ENCODE results near the gene LZTS3. TPM values are rescaled to one million over a fixed set of nuclear protein-coding genes. Genes with fewer than 3 reads are reported as not detected.

Gene LZTS3
- total and polyA plus RNA-seq, 2 of the 13 experiments (the other 11 are each of a cell fraction or from before 2014, with no cell fraction given): 10.1 to 31.3 TPM

GRCh38 chr20:3204124-3204794 lies 30.9 kb upstream of the LZTS3 start, which contains the start of gene DDRGK1 (continued):
- peak; percentile 82; the same call in 1 of the 2 replicates for TF ChIP-seq TERF1 (CRISPR knock-in tag; IDR thresholded peaks at IDR 0.05)
- TF ChIP-seq ZNF766 (CRISPR knock-in tag; IDR thresholded peaks at IDR 0.05; ENCODE audit: borderline replicate concordance): peak; percentile 96
- 0 out of 2 replicates have a peak, but pooled peaks have one; percentile 16 for TF ChIP-seq ZNF589 (CRISPR knock-in tag; conservative IDR thresholded peaks at IDR 0.05)
- TF ChIP-seq ZNF234 (CRISPR knock-in tag; conservative IDR thresholded peaks at IDR 0.05): peak; percentile 91; the same call in 1 of the 2 replicates
- no peak for TF ChIP-seq SRSF9 (IDR thresholded peaks at IDR 0.05; ENCODE audit: borderline replicate concordance, insufficient read depth, low read depth, low read length, poor library complexity, severe bottlenecking)
- peak in 1 of 2 experiments; percentile 43; a peak in 1 of 4 replicates for TF ChIP-seq NR2F1 (CRISPR knock-in tag; IDR thresholded peaks at IDR 0.05)
- TF ChIP-seq ZNF687 (CRISPR knock-in tag; IDR thresholded peaks at IDR 0.05): peak; percentile 93
- peak; percentile 95 for TF ChIP-seq ZNF883 (CRISPR knock-in tag; IDR thresholded peaks at IDR 0.05; ENCODE audit: not compliant biosample characterization)
- no peak for TF ChIP-seq CSRNP2 (CRISPR knock-in tag; conservative IDR thresholded peaks at IDR 0.05; ENCODE audit: low read depth)
- peak; percentile 78 for TF ChIP-seq ZNF350 (CRISPR knock-in tag; IDR thresholded peaks at IDR 0.05; ENCODE audit: borderline replicate concordance, low read depth)
- TF ChIP-seq ATF4 (CRISPR knock-in tag; IDR thresholded peaks at IDR 0.05): no peak
- TF ChIP-seq HMGXB3 (CRISPR knock-in tag; IDR thresholded peaks at IDR 0.05; ENCODE audit: borderline replicate concordance): peak; percentile 89
- 0 out of 2 replicates have a peak, but pooled peaks have one; percentile 65 for TF ChIP-seq ZNF549 (CRISPR knock-in tag; IDR thresholded peaks at IDR 0.05)
- TF ChIP-seq KLF16 (CRISPR knock-in tag; IDR thresholded peaks at IDR 0.05): peak in 1 of 2 experiments; percentile 93; a peak in 2 of 4 replicates
